GM12878 (cell line): ENCODE results near the gene RPL27A.

ENCODE experiments used
- CHD1 ChIP-seq: IDR thresholded peaks from 2 replicates; pipeline ENCODE4 v1.6.1; 2012; ENCODE audit warnings: low read depth, low read length, improper control_type of control experiment
- RCOR1 ChIP-seq: conservative IDR thresholded peaks from 2 replicates; pipeline ENCODE4 v1.6.1; 2012; ENCODE audit warnings: low read depth, low read length, improper control_type of control experiment
- TAF1 ChIP-seq: IDR thresholded peaks from 2 replicates; pipeline ENCODE4 v1.6.1; 2011; ENCODE audit warnings: mild to moderate bottlenecking, low read depth, low read length, borderline replicate concordance

GRCh38 chr11:8719211-8719649 is 36.6 kb downstream of the RPL27A start:
- TF ChIP-seq CHD1 (no peak), TAF1 (no peak), RCOR1 (no peak)
